ENCODE measurements around the gene CNPY4.

Gene CNPY4

DNA sequence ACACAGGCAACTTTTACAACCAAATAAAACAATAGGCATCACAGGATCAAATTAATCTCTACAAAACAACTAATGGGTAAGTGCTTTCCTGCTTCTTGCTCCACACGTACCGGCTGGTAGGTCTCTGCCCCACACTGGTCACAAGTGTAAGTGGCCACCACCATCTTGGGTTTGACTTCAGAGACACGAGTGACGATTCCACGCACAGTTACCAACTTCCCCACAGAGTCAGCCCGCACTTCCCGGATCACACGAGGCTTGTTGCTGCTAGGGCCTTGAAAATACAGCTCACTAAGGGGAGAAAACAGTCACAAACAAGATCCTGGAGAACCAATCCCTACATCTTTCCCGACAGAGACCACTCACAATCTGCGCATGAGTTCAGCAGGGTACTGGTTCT, 20.5 kb upstream of the CNPY4 start:
- no peak for DNase-seq (ENCODE audit: low read depth, low spot score)
- TF ChIP-seq, protein P1, sequence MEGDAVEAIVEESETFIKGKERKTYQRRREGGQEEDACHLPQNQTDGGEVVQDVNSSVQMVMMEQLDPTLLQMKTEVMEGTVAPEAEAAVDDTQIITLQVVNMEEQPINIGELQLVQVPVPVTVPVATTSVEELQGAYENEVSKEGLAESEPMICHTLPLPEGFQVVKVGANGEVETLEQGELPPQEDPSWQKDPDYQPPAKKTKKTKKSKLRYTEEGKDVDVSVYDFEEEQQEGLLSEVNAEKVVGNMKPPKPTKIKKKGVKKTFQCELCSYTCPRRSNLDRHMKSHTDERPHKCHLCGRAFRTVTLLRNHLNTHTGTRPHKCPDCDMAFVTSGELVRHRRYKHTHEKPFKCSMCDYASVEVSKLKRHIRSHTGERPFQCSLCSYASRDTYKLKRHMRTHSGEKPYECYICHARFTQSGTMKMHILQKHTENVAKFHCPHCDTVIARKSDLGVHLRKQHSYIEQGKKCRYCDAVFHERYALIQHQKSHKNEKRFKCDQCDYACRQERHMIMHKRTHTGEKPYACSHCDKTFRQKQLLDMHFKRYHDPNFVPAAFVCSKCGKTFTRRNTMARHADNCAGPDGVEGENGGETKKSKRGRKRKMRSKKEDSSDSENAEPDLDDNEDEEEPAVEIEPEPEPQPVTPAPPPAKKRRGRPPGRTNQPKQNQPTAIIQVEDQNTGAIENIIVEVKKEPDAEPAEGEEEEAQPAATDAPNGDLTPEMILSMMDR (IDR thresholded peaks at IDR 0.05; ENCODE audit: low read depth, low read length): no peak
- H3K4me3 ChIP-seq (ENCODE audit: low read depth, low read length): no peak overlapping the region
- in situ Hi-C loops (cut with HindIII; ENCODE audit: low sequenced_read_pairs): no loop called here

DNA sequence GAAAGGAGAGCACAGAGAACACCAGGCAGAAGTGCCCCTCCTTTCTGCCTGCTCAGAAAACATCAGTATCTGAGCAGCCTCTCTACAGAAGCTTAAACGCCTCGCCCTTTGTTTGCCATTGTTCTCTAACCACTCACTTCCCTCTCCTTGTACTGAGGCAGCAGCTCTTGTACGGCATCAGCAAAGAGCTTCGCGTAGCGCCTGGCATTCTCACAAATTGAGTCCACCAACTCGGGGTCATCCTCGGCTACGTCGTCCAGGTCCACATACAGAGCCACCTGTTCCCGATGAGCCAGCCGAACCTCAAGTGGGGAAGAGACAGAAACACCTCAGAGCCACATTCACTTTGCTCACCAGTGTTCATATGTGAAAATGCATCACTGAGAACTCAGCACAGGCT, 20.0 kb upstream of the CNPY4 start:
- TF ChIP-seq, protein P1 (IDR thresholded peaks at IDR 0.05; ENCODE audit: low read depth, low read length): no peak
- peak overlapping the region; percentile 66 for H3K4me3 ChIP-seq (ENCODE audit: low read depth, low read length)
- DNase-seq (ENCODE audit: low read depth, low spot score): no peak
- in situ Hi-C loops (cut with HindIII; ENCODE audit: low sequenced_read_pairs): no loop called here

DNA sequence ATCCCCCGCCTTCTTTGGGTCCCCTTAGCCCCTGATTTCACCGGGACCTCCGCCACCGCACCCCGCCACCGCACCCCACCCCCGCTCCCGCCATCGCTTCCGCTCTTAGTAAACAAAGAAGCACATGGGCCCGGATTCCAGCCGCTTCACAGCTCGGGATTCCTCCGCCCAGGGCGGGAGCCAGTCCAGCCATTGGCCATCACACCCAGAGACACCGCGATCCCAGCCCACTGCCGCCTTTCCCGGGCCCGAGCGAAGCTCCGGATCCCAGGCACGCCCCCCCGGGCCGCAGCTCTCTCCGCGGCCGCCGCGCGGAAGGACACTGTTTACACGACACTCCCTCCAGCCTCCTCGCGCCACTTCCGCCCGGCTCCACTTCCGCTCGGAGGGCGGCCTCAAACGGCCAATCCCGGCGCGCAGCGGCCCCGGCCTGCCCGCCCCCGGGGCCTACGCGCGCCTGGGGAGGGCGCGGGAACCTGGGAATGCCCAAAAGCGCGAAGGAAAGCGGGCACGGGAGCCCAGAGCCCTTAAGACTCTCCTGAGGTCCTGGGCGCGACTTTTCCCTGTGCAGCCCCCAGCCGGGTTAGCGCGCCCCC, 18.9 kb upstream of the CNPY4 start:
- TF ChIP-seq, protein P1 (IDR thresholded peaks at IDR 0.05; ENCODE audit: low read depth, low read length): no peak
- in situ Hi-C loops (cut with HindIII; ENCODE audit: low sequenced_read_pairs): no loop called here
- DNase-seq (ENCODE audit: low read depth, low spot score): peak; percentile 99
- H3K4me3 ChIP-seq (ENCODE audit: low read depth, low read length): peak overlapping the region; percentile 66

DNA sequence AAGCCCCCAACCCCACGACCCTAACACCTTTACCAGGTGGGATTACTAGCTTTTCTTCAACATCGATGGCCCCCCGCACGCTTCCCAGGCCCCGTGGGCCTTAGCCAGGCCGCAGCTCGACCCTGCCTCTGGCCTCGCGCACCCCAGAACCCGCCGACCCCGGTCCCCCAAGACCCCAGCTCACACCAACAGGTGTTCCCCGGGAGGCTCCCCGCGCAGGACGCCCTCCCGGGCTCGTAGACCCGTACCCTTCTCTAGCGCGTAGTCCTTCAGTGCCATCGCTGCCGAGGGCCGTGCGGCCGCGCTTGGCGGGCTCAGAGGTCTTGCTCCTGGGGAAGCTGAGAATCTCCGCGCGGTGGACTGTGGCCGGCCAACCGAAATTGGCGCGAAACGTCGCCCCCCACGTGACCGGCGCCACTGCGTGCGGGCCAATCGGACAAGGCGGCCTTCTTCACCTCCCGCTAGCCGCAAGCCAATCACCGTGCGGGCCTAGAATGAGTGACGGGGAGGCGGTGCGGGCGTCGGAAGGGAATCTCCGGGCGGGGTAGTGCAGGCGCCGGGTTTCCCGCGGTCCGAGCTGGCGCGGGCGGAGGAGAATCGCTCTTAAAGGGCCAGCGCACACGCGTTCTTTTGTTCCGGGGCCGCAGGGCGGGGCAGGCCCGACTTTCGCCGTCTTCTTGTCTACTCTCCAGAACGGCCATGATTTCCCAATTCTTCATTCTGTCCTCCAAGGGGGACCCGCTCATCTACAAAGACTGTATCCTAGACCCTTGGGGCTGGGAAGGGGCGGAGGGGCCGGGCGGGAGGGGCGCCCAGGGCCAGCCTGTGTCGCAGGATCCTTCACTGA, 18.2 kb upstream of the CNPY4 start, which contains the start of the genes AP4M1 and MCM7:
AP4M1 (plus strand) TSS at position 628 of the 847 bp plus-strand sequence; CDS start at position 700, 72 bp downstream.
MCM7 (minus strand) TSS at position 382 of the 847 bp plus-strand sequence; CDS start at position 279, 103 bp downstream.
- in situ Hi-C loops (cut with HindIII; ENCODE audit: low sequenced_read_pairs): no loop called here
- peak within 1 kb of the TSS; percentile 66 for H3K4me3 ChIP-seq (ENCODE audit: low read depth, low read length)
- DNase-seq (ENCODE audit: low read depth, low spot score): peak; percentile 100
- TF ChIP-seq, protein P1 (IDR thresholded peaks at IDR 0.05; ENCODE audit: low read depth, low read length): no peak

DNA sequence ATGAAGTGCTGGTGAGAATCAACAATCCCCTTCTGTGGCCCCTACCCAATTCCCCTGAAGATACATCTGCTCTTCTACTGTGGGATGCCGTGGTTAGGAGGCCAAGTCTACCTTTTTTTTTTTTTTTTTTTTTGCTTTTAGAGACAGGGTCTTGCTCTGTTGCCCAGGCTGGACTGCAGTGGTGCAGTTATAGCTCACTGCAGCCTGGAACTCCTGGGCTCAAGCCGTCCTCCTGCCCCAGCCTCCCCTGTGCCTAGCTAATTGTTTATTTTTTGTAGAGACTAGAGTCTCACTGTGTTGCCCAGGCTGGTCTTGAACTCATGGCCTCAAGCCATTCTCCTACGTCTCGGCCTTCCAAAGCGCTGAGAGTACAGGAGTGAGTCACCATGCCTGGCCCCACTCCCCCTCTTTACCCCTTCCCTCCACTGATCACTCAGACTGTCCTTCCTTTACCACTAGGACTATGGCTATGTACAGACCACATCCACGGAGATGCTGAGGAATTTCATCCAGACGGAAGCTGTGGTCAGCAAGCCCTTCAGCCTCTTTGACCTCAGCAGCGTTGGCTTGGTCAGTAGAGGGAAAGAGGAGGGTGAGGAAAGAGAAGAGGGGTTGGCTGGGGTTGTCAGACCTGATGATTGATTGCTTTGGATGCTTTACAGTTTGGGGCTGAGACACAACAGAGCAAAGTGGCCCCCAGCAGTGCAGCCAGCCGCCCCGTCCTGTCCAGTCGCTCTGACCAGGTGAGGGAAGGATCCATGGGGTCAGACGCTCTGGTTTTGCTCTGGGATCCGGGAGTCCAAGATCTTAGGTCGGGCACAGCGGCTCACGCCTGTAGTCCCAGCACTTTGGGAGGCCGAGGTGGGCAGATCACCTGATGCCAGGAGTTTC, 16.2 kb upstream of the CNPY4 start:
- H3K4me3 ChIP-seq (ENCODE audit: low read depth, low read length): no peak overlapping the region
- DNase-seq (ENCODE audit: low read depth, low spot score): peak; percentile 92
- in situ Hi-C loops (cut with HindIII; ENCODE audit: low sequenced_read_pairs): no loop called here
- TF ChIP-seq, protein P1 (IDR thresholded peaks at IDR 0.05; ENCODE audit: low read depth, low read length): no peak

DNA sequence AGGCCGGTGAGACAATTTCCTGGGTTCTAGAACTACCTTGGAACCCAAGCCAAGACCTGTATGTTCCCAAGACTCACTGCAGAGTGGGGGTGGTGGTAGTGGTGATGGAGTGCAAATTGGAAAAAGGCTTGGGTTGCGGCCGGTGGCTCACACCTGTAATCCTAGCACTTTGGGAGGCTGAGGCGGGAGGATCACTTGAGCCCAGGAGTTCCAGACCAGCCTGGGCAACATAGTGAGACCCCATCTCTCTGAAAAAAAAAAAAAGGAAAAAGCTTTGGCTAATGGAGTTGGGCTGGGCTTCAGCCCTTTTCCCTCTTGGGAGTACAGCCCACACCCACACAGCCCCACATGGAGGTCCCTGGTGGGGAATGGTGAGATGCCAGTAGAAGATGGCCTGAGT, 13.9 kb upstream of the CNPY4 start:
- in situ Hi-C loops (cut with HindIII; ENCODE audit: low sequenced_read_pairs): no loop called here
- TF ChIP-seq, protein P1 (IDR thresholded peaks at IDR 0.05; ENCODE audit: low read depth, low read length): no peak
- H3K4me3 ChIP-seq (ENCODE audit: low read depth, low read length): no peak overlapping the region
- DNase-seq (ENCODE audit: low read depth, low spot score): no peak

Measured in astrocyte of the spinal cord (primary cell).